ENCODE measurements around the gene PDE4B. TPM values are rescaled to one million over a fixed set of nuclear protein-coding genes. Genes with fewer than 3 reads are reported as not detected.

Gene PDE4B
- polyA plus RNA-seq, 1 experiment, result 17.6 TPM

- no peaks in the 10 kb centered on the region for H3K27me3 ChIP-seq (ENCODE audit: control insufficient read depth, insufficient read depth, low read length)
- no peak for TF ChIP-seq CTCF (IDR thresholded peaks at IDR 0.05; ENCODE audit: low read depth, low read length)
- no peak for DNase-seq (ENCODE audit: low read depth, low spot score)
- POLR2A ChIA-PET, result no interaction called here
- CTCF ChIA-PET, result interaction anchor here (0.6 to 0.9 kb wide), 2 partner anchors 201 to 438 kb away, joined by 3 read pairs; no protein-coding TSS in a partner anchor
- no peak overlapping the region for H3K4me3 ChIP-seq (ENCODE audit: low read depth, low read length)
- H3K9me3 ChIP-seq (ENCODE audit: control insufficient read depth, insufficient read depth, low read length), result no peaks in the 10 kb centered on the region
- no peak overlapping the region for H3K27ac ChIP-seq (ENCODE audit: low read depth, low read length)
Observed at GRCh38 chr1:66303646-66304045, 511.0 kb downstream of the PDE4B start.

- ChIA-PET POLR2A (no interaction called here), CTCF (no interaction called here)
- no peaks in the 10 kb centered on the region for H3K27me3 ChIP-seq (ENCODE audit: control insufficient read depth, insufficient read depth, low read length)
- H3K4me3 ChIP-seq (ENCODE audit: low read depth, low read length), result no peak overlapping the region
- H3K9me3 ChIP-seq (ENCODE audit: control insufficient read depth, insufficient read depth, low read length), result no peaks in the 10 kb centered on the region
- DNase-seq (ENCODE audit: low read depth, low spot score), result no peak
- H3K27ac ChIP-seq (ENCODE audit: low read depth, low read length), result no peak overlapping the region
- no peak for TF ChIP-seq CTCF (IDR thresholded peaks at IDR 0.05; ENCODE audit: low read depth, low read length)
Observed at GRCh38 chr1:66304128-66304527, 511.4 kb downstream of the PDE4B start.

- POLR2A ChIA-PET, result no interaction called here
- H3K27me3 ChIP-seq (ENCODE audit: control insufficient read depth, insufficient read depth, low read length), result no peaks in the 10 kb centered on the region
- no peaks in the 10 kb centered on the region for H3K9me3 ChIP-seq (ENCODE audit: control insufficient read depth, insufficient read depth, low read length)
- TF ChIP-seq CTCF (IDR thresholded peaks at IDR 0.05; ENCODE audit: low read depth, low read length), result no peak
- no peak overlapping the region for H3K4me3 ChIP-seq (ENCODE audit: low read depth, low read length)
- H3K27ac ChIP-seq (ENCODE audit: low read depth, low read length), result no peak overlapping the region
- CTCF ChIA-PET, result interaction anchor here (1.1 to 1.2 kb wide), 2 partner anchors 15 to 27 kb away, joined by 3 read pairs; no protein-coding TSS in a partner anchor
- no peak for DNase-seq (ENCODE audit: low read depth, low spot score)
Observed at GRCh38 chr1:66305927-66306326, 513.2 kb downstream of the PDE4B start.

- H3K4me3 ChIP-seq (ENCODE audit: low read depth, low read length), result no peak overlapping the region
- POLR2A ChIA-PET, result no interaction called here
- DNase-seq (ENCODE audit: low read depth, low spot score), result no peak
- no peaks in the 10 kb centered on the region; the same call in 1 of the 2 replicates for H3K9me3 ChIP-seq (ENCODE audit: control insufficient read depth, insufficient read depth, low read length)
- no peak for TF ChIP-seq CTCF (IDR thresholded peaks at IDR 0.05; ENCODE audit: low read depth, low read length)
- no peaks in the 10 kb centered on the region for H3K27me3 ChIP-seq (ENCODE audit: control insufficient read depth, insufficient read depth, low read length)
- CTCF ChIA-PET, result interaction anchor here (1.5 kb wide), 1 partner anchor 56 kb away, joined by 3 read pairs; no protein-coding TSS in a partner anchor
- H3K27ac ChIP-seq (ENCODE audit: low read depth, low read length), result no peak overlapping the region
Observed at GRCh38 chr1:66309006-66309741, 516.5 kb downstream of the PDE4B start.

GRCh38 chr1:66311092-66311491 is 518.4 kb downstream of the PDE4B start:
- Histone ChIP-seq H3K4me3 (ENCODE audit: low read depth, low read length) (no peak overlapping the region), H3K27me3 (ENCODE audit: control insufficient read depth, insufficient read depth, low read length) (no peaks in the 10 kb centered on the region), H3K27ac (ENCODE audit: low read depth, low read length) (no peak overlapping the region), H3K9me3 (ENCODE audit: control insufficient read depth, insufficient read depth, low read length) (no peaks in the 10 kb centered on the region; the same call in 1 of the 2 replicates)
- ChIA-PET CTCF (no interaction called here), POLR2A (no interaction called here)
- no peak for DNase-seq (ENCODE audit: low read depth, low spot score)
- TF ChIP-seq CTCF (IDR thresholded peaks at IDR 0.05; ENCODE audit: low read depth, low read length), result no peak
